NB4 (cell line): Measurements from ENCODE around the gene RTBDN.

ENCODE experiments used
- DNase-seq: peaks from one replicate; pipeline ENCODE4 v3.0.0; 2010; ENCODE audit warnings: low read depth
- H3K4me3 ChIP-seq: one replicate; pipeline ENCODE4 v1.5.1; 2011; ENCODE audit warnings: mild to moderate bottlenecking, low read depth, low read length, moderate library complexity
- CTCF ChIP-seq: IDR thresholded peaks from one replicate; pipeline ENCODE4 v1.5.1; 2012; ENCODE audit warnings: low read depth, low read length
- MYC ChIP-seq: IDR thresholded peaks from 2 replicates; pipeline ENCODE4 v1.6.1; 2011; ENCODE audit warnings: low read depth, low read length
- POLR2A ChIP-seq: IDR thresholded peaks from 2 replicates; pipeline ENCODE4 v1.6.1; 2011; ENCODE audit warnings: mild to moderate bottlenecking; ENCODE audit not compliant: insufficient read length; ENCODE audit errors: extremely low read depth
- TF ChIP-seq, protein P1 (sequence below): IDR thresholded peaks from 2 replicates; pipeline ENCODE4 v1.6.1; 2011; ENCODE audit warnings: low read depth, low read length

RTBDN gene

GRCh38 chr19:12815088-12815487 is 19.3 kb downstream of the RTBDN start:
- TF ChIP-seq, protein P1, sequence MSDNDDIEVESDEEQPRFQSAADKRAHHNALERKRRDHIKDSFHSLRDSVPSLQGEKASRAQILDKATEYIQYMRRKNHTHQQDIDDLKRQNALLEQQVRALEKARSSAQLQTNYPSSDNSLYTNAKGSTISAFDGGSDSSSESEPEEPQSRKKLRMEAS, result no peak
- TF ChIP-seq POLR2A, result no peak
- no peak for TF ChIP-seq CTCF
- TF ChIP-seq MYC, result no peak
- H3K4me3 ChIP-seq, result no peak overlapping the region
- DNase-seq, result no peak

DNA sequence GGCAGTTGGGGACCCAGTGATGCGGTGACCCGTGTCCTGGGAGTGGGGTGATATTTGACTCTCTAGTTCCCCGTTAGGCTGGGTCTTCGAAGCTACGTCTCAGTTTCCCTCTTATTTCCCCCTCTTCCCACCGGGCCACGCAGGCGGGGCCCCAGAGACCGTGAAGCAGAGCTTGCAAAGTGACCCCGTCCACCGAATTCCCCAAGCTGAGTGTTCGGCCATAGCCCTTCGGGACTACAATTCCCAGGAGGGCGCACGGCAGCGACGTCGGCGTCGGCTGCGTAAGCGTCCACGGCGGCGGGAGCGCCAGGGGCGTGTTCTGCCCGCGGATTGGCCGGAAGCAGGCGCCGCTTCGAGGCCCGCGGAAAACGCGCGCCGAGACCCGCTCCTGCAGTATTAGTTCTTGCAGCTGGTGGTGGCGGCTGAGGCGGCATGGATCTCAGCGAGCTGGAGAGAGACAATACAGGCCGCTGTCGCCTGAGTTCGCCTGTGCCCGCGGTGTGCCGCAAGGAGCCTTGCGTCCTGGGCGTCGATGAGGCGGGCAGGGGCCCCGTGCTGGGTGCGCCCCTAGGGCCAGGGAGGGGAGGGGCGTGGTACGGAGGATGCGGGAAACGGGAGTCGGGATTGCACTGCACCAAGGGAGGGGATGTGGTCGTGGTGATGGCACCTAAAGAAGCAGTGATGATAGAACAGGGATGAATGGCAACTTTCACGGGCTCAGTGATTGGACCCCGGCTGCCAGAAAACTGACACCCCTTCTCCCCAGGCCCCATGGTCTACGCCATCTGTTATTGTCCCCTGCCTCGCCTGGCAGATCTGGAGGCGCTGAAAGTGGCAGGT is 27.9 kb downstream of the RTBDN start, which contains the start of gene RNASEH2A:
TSS of gene RNASEH2A (plus strand) at position 343 of the 840 bp plus-strand sequence. CDS start at position 433, 90 bp downstream.
- H3K4me3 ChIP-seq, result peak within 1 kb of the TSS; percentile 86
- DNase-seq, result peak; percentile 94
- TF ChIP-seq MYC (0 out of 2 replicates have a peak, but pooled peaks have one; percentile 31), POLR2A (peak; percentile 79)
- TF ChIP-seq, protein P1, result no peak

GRCh38 chr19:12804051-12804450 is 30.3 kb downstream of the RTBDN start:
- TF ChIP-seq CTCF (no peak), MYC (no peak), POLR2A (no peak)
- TF ChIP-seq, protein P1, result no peak
- H3K4me3 ChIP-seq, result no peak overlapping the region
- DNase-seq, result no peak

DNA sequence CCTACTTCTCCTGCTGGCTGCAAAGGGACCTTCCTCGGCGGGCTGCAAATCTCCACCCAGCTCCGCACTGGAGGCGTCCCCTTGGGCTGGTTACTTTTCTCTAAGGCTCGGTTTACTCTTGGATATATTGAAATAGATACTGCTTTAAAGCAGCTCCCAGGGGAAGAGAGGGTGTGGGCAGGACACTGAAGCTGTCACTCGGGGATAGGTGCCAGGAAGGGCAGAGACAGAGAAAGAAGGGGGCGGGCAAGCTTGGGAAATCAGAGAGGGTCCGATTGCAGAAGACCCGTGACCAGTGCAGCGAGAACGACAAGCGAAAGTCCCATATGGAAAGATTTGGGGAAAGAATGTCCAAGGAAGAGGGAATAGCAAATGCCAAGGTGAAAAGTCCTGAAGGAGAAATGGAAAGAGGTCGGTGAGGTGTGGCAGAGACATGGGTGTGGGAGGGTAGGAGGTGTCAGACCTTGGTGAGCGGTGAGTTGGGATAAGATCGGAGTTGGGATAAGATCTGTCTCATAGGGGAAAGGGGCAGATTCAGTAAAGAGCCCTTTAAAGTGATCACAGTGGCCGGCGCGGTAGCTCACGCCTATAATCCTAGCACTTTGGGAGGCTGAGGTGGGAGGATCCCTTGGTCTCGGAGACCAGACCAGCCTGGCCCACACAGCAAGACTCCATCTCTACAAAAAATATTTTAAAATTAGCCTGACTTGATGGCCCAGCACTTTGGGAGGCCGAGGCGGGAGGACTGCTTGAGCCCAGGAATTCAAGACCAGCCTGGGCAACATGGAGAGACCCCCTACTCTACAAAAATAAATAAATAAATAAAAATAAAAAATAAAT is 31.9 kb downstream of the RTBDN start:
- peak overlapping the region; percentile 82 for H3K4me3 ChIP-seq
- TF ChIP-seq, protein P1, result no peak
- no peak for TF ChIP-seq CTCF
- TF ChIP-seq POLR2A, result no peak
- no peak for TF ChIP-seq MYC
- no peak for DNase-seq

- TF ChIP-seq MYC (peak; percentile 70), POLR2A (peak; percentile 92), CTCF (no peak)
- TF ChIP-seq, protein P1, result peak; percentile 78
- peak; percentile 86 for DNase-seq
- H3K4me3 ChIP-seq, result peak within 1 kb of the TSS; percentile 82
These were observed 32.7 kb downstream of the RTBDN start, which contains the start of the genes PRDX2 and THSD8 for GRCh38 chr19:12801466-12802266. Gene PRDX2 (minus strand): TSS chr19:12801800. CDS start chr19:12801261, 539 bp downstream. Gene THSD8 (plus strand): TSS chr19:12802069. CDS start chr19:12802072, 3 bp downstream.
